NCI-H1694 treated with DMSO at 0.1 percent for 48 hours (cell line): ENCODE results near the gene DDX20.

Source experiments
- DNase-seq: peaks from one replicate; lab custom pipeline; 2025; lab: John Stamatoyannopoulos, UW

Gene DDX20

GRCh38 chr1:111750856-111751255 lies 4.8 kb upstream of the DDX20 start:
- DNase-seq: no peak

- no peak for DNase-seq
These were observed 3.7 kb upstream of the DDX20 start for GRCh38 chr1:111751906-111752575.

- peak; percentile 79 for DNase-seq
These were observed 744 bp upstream of the DDX20 start for GRCh38 chr1:111754984-111755330.

- no peak for DNase-seq
These were observed 418 bp downstream of the DDX20 start for GRCh38 chr1:111756124-111756513.

- no peak for DNase-seq
These were observed 2.7 kb downstream of the DDX20 start for GRCh38 chr1:111758373-111758772.

- DNase-seq: no peak
These were observed 6.0 kb downstream of the DDX20 start for GRCh38 chr1:111761717-111762116.

GRCh38 chr1:111762332-111762731 lies 6.6 kb downstream of the DDX20 start:
- no peak for DNase-seq

- DNase-seq: no peak
These were observed 12.3 kb downstream of the DDX20 start for GRCh38 chr1:111768023-111768422.

- DNase-seq: no peak
These were observed 12.9 kb downstream of the DDX20 start for GRCh38 chr1:111768625-111769024.

- DNase-seq: peak; percentile 67
These were observed 13.9 kb downstream of the DDX20 start for GRCh38 chr1:111769517-111770146.

GRCh38 chr1:111770916-111771315 lies 15.2 kb downstream of the DDX20 start:
- DNase-seq: no peak

- DNase-seq: no peak
These were observed 20.3 kb downstream of the DDX20 start for GRCh38 chr1:111775966-111776365.

GRCh38 chr1:111776391-111776790 lies 20.7 kb downstream of the DDX20 start:
- no peak for DNase-seq

GRCh38 chr1:111776861-111777260 lies 21.2 kb downstream of the DDX20 start:
- DNase-seq: no peak

- no peak for DNase-seq
These were observed 21.6 kb downstream of the DDX20 start for GRCh38 chr1:111777301-111777700.

- DNase-seq: no peak
These were observed 22.4 kb downstream of the DDX20 start for GRCh38 chr1:111778066-111778465.

- no peak for DNase-seq
These were observed 22.9 kb downstream of the DDX20 start for GRCh38 chr1:111778541-111779051.

GRCh38 chr1:111779546-111779945 lies 23.8 kb downstream of the DDX20 start:
- no peak for DNase-seq

- no peak for DNase-seq
These were observed 28.7 kb downstream of the DDX20 start for GRCh38 chr1:111784273-111784901.

- no peak for DNase-seq
These were observed 31.0 kb downstream of the DDX20 start for GRCh38 chr1:111786669-111787207.

- peak; percentile 7 for DNase-seq
These were observed 33.4 kb downstream of the DDX20 start for GRCh38 chr1:111789142-111789541.

GRCh38 chr1:111789666-111790316 lies 34.1 kb downstream of the DDX20 start:
- DNase-seq: peak; percentile 33

- no peak for DNase-seq
These were observed 36.1 kb downstream of the DDX20 start for GRCh38 chr1:111791776-111792175.
